DND-41 (cell line): Measurements from ENCODE around the gene SMAD7.

Experiments
- CTCF ChIP-seq: IDR thresholded peaks from 2 replicates; pipeline ENCODE4 v1.5.1; 2012; ENCODE audit warnings: borderline replicate concordance, low read length, moderate library complexity, mild to moderate bottlenecking; ENCODE audit not compliant: poor library complexity, severe bottlenecking; ENCODE audit errors: extremely low read depth
- EZH2 ChIP-seq: IDR thresholded peaks from 3 replicates; pipeline ENCODE4 v1.6.1; 2012; ENCODE audit warnings: borderline replicate concordance, low read depth, mild to moderate bottlenecking, moderate library complexity, low read length, inconsistent platforms; ENCODE audit not compliant: severe bottlenecking

DNA sequence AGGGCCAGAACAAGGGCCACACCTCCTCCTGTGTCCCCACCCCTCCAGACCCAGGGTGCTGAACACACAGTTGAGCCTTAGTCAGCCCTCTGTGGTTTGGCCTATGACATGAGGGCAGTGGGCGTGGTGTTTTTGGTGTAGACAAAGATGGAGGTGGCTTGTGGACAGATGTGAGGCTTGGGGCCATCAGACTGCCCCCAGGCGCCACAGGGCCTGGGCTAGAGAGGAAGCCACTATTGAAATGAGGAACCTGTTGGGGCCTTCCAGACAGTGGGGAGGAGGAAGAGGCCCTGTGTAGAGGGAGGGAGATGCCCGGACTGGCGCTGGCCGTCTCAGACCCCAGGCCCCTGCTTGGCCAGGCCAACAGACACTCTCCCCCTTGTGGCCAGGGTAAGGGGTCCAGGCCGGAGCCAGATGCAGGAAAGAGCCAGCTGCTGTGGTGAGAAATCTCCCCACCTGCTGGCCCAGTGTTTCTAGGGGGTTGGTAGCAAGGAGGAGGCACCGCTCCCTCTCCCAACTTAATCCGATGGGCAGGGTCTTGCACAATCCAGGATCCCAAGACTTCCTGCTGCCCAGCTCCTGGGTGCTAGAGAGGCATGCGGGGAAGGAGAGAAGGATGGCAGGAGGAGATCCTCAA, 53.8 kb downstream of the SMAD7 start:
- TF ChIP-seq CTCF (no peak), EZH2 (no peak)
